SIG-M5 treated with dmso at 0.1 percent for 504 hours (cell line): ENCODE data around the gene KIF5A.

Source experiments
- DNase-seq: peaks from one replicate; lab custom pipeline; 2025; ENCODE audit not compliant: unreplicated experiment; lab: John Stamatoyannopoulos, UW

The KIF5A gene

DNA sequence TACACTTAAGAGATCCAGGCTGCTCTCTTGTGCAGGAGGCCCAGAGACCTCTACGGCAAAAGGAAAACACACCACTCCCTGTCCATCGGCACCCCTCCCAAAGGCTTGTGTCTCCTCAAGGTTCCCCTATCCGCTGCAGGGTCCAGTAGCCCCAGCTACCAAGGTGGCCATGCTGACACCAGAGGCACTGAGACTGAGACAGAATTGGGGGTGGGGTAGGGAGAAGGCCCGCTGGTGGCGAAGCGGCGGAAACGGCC is 30.1 kb upstream of the KIF5A start:
- peak; percentile 43 for DNase-seq

DNA sequence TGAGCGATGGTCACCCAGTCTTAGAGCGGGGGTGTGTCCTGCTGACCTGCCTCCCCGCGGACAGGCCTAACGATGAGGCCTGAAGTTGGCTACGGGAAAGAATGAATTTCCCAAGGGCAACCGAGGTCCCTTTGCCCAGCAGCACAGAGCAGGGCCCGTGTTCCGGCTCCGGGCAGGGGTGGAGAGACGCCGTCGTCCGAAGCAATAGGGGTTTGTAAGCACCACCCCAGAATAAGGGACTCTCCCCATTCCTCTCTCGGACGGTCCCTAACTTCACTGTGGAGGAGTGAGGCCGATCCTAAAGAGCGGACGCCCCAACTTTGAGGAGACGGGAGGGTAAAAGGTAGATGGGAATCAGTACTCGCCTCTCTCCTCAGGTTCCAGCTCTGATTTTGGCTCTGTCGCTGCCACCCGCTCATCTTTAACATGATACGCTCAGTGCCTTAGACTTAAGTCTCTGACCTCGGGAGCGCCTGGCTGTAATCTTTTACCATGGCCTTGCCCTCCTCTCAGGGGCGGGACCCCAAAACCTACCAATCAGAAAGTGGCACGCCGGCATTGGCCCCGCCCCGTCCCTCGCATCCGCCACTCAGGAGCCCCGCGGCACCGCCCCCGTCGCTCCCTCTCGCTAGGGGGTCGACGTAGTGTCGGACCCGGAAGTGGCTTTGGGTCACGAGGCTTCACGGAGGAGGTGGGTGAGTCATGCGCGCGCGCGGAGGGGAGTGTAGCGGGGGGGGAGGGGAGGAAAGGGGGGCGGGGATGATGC is 29.6 kb upstream of the KIF5A start, which contains the start of gene DDIT3:
TSS of gene DDIT3 (minus strand) at position 462 of the 766 bp plus-strand sequence. CDS start 3,108 bp downstream, outside the sequence.
- DNase-seq: peak; percentile 97

DNA sequence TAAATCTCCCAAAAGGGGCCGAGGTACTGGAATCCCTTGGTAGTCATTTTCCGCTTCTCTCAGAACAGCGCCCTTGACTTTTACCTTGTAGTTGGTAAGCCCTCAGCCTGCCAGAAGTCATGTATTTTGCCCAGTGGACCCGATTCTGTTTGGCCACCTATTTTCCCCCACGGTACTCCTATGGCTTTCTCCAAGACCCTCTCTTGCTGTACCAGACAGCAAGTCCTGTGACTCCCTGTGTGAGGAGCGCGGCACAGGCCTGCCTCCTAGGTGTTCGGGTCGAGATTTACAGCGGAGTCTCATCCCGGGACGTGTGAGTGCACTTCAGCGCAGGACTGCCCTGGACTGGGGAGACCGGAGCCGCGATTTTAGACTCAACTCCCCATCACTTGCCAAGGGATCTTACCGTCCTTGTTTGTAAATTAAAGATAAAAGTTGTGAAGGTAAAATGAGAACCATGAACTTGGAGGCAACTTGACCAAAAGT is 28.3 kb upstream of the KIF5A start:
- DNase-seq: no peak

DNA sequence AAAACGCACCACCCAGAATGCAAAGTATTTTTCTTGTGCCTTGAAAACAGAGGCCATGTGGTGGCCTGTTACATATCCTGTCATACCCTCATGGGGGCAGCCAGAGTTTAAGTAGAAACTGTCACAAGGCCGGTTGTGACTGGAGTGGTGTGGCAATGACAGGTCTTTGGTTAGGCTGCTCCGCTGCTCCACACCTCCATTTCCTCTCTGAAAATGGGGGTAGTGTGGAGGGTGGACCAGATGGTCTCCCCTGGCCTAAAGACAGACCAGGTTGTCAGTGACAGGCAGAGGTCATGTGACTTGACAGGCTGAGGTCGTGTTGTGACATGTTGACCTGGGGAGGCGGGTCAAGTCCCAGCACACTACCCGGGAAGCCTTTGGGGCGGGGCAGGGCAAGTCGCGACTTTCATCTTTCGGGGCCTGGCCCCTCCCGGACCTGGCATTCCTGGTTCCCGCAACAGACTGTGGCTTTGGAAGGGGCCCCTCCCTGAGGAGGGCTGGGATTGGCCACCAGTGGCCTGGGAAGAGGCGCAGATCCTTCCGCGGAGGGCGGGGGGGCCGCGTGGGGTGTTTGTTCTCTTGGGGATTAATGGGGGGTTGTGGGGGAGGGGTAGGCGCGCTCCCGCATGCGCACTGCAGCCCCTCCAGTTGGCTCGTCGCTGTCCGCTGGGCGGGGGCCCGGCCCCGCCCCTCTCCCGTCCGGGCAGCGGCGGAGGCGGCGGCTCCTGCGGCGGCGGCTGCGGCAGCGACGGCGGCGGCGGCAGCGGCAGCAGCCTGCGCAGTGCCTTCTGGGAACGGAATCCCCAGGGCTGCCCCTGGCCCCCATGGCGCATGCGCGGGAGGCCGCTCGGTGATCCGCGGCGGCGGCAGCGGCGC is 27.6 kb upstream of the KIF5A start, which contains the start of gene MBD6:
TSS of gene MBD6 (plus strand) at position 814 of the 876 bp plus-strand sequence. CDS start 1,480 bp downstream, outside the sequence.
- peak; percentile 90 for DNase-seq

DNA sequence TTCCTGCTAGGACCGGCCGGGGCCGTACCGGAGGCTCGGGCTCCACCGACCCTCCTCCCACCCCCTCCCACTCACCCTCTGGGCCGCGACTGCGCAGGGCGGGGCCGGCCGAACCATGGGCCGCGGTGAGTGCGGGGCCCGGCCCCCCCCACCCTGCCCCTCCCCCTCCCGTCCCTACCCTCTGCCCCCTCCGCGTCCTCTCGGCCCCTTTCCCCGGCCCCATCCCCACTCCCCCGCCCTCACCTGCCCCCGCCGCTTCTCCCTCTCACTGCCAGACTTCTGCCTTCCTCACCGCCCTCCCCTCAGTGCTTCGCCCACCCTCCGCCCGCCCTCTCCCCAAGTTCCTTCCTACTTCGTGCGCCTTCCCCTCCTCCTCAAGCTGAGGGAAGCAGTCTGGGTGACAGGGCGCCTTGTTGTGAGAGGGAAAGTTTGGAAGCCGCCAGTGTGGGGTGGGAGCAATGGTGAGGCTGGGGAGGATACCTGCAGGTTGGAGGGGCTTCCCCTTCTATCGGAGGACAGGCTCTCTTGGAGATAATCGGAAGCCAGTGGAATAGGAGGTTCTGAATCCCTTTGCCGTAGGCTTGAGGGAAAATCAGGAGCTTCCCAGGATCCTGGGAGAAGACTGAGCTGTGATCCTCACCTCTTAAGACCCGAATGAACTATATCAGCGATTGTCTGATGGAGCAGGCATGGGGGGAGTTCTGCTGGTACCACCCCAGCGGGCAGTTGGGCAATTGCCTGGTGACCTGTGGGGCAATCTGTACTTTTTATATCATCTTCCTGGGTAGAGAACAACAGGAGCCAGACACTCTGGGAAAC is 26.7 kb upstream of the KIF5A start:
- peak; percentile 90 for DNase-seq

DNA sequence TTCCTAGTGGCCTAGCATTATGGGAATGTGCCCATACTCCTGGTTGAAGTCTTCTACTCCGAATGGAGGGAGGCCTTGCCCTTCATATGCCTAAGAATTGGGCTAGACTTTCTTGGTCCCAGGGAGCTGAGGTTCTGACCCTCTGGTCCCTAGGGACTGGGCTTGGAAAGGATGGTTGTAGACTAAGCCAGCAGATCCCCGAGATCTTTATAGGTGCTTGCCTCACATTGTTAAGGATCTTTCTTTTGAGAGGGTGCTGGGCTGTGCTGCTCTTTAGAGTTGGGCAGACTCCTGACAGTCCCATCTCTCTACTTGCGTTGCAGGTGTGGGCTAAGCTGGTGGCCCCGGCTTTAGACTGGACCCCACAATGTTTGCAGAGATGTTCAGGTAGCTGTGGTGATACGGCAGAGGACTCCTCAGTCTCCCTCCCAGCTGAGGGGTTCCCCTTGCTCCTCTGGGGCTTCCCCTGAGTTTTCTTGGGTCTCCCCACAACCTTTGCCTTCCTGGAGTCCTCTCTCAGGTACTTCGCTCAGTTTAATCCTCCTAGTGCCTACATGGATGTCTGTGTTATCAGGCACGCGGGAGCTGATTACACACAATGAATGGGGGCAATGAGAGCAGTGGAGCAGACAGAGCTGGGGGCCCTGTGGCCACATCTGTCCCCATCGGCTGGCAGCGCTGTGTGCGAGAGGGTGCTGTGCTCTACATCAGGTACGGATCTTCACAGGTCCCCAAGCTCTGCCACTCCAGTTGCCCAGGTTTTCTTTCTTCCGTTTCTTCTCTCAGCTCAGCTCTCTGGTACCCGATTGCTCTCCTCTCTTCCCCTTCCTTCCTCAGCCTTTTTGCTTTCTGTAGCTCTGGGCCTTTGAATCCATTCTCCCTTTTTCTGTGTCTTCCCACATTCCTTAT is 25.9 kb upstream of the KIF5A start:
- DNase-seq: no peak

DNA sequence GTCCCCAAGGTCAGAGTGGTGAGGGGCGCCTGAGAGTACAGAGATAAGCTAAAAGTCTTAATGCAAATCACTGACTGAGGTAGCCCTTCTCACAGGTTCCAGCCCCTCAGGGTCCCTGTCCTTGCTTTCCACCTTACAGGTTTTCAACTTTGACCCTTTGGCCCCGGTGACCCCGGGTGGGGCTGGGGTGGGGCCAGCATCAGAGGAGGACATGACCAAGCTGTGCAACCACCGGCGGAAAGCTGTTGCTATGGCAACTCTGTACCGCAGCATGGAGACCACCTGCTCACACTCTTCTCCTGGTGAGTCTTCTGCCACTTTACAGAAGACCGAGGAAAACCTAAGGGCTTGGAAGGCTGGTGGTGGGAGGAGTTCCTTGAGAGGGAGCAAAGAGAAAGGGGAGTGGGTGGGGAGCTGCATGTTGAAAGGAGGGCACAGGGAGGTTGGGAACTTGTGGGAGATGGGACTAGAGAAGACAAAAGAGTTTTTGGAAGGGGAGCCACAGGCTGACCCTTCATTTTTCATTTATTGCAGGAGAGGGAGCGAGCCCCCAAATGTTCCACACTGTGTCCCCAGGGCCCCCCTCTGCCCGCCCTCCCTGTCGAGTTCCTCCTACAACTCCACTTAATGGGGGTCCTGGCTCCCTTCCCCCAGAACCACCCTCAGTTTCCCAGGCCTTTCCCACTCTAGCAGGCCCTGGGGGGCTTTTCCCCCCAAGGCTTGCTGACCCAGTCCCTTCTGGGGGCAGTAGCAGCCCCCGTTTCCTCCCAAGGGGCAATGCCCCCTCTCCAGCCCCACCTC is 24.8 kb upstream of the KIF5A start:
- no peak for DNase-seq

DNA sequence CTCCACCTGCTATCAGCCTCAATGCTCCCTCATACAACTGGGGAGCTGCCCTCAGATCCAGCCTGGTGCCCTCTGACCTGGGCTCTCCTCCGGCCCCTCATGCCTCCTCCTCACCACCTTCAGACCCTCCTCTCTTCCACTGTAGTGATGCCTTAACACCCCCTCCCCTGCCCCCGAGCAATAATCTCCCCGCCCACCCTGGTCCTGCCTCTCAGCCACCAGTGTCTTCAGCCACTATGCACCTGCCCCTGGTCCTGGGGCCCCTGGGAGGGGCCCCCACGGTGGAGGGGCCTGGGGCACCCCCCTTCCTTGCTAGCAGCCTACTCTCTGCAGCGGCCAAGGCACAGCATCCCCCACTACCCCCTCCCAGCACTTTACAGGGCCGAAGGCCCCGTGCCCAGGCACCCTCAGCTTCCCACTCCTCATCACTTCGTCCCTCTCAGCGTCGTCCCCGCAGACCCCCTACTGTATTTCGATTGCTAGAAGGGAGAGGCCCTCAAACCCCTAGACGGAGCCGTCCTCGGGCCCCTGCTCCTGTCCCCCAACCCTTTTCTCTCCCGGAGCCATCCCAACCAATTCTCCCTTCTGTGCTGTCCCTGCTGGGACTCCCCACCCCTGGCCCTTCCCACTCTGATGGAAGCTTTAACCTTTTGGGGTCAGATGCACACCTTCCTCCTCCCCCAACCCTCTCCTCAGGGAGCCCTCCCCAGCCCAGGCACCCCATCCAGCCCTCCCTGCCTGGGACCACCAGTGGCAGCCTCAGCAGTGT is 24.0 kb upstream of the KIF5A start:
- DNase-seq: no peak

DNA sequence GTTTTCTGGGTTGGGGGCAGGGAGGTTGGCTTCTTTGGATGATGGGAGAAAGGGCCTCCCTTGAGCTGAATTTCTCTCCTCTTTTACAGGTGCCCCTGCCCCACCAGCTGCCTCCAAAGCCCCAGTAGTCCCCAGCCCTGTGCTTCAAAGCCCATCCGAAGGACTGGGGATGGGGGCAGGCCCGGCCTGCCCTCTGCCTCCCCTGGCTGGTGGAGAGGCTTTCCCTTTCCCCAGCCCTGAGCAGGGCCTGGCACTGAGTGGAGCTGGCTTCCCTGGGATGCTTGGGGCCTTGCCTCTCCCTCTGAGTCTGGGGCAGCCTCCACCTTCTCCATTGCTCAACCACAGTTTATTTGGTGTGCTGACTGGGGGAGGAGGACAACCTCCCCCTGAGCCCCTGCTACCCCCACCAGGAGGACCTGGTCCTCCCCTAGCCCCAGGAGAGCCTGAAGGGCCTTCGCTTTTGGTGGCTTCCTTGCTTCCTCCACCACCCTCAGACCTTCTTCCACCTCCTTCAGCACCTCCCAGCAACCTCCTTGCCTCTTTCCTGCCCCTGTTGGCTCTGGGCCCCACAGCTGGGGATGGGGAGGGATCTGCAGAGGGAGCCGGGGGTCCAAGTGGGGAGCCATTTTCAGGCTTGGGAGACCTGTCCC is 23.2 kb upstream of the KIF5A start:
- DNase-seq: no peak

DNA sequence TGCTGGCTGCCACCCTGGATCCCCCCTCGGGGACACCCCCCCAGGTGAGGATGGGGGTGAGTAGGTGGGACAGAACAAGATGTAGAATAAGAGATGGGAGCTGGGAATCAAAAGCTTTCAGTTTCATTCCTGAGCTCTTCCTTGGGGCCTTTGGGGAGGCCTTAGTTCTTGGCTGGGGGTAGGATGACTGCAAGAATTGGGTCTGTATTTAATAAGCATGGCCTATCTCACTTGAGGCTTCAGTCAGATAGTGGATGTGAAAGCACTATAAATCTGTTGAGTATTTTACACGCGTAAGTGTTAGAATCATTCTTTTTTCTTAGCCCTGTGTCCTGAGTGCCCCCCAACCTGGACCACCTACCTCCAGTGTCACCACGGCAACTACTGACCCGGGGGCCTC is 22.7 kb upstream of the KIF5A start:
- DNase-seq: no peak

DNA sequence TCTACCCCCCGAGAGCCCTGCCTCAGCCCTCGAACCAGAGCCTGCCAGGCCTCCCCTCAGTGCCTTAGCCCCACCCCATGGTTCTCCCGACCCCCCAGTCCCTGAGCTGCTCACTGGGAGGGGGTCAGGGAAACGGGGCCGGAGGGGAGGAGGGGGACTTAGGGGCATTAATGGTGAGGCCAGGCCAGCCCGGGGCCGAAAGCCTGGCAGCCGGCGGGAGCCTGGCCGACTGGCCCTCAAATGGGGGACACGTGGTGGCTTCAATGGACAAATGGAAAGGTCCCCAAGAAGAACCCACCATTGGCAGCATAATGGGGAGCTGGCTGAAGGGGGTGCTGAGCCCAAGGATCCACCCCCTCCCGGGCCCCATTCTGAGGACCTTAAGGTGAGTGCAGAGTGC is 21.7 kb upstream of the KIF5A start:
- no peak for DNase-seq

DNA sequence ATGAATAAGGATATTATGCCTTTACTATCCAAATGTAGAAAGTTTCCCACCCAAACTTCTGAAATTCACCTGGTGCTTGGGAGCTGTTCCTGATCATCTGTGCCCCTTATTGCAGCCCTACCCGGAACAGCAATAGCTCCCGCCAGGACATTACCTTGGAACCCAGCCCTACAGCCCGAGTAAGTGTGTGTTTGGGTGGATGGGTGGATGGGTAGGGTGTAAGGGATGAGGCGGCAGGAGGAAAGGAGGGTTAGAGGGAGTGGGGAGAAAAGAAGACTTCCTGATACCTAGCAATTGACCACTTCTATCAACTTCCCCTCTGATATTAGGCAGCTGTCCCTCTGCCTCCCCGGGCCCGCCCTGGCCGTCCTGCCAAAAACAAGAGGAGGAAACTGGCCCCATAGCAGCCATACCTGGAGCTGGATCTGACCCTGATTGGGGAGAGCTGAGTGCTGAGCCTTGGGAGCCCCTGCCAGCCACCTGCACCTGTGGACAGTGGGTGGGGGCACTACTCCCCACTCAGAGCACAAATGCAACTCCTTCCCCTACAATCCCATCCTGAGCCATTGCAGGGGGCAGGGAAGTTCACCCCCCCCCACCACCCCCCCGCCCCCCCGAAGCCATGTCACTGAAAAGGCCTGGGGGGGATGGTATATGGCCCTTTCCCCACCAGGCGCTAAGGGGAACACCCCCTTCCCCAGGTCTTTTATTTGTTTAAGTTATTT is 20.9 kb upstream of the KIF5A start:
- DNase-seq: no peak

DNA sequence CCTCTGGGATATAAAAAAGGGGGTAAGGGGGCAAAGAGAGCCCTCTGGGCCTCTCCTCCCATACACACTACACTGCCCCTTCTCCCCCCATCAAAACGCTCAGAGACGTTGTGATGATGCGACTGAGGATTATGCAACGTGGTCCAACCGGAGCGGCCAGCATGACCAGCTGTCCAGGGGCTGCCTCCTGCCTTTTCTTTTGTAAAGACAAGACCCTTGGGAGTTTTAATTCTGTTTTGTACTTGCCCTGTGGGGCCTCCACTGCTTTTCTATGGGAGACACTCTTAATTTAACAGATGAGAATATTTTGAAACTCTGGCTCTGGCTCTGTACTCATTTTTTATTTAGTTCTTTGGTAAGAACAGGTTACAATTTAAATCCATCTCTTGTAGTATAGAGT is 20.0 kb upstream of the KIF5A start:
- no peak for DNase-seq

DNA sequence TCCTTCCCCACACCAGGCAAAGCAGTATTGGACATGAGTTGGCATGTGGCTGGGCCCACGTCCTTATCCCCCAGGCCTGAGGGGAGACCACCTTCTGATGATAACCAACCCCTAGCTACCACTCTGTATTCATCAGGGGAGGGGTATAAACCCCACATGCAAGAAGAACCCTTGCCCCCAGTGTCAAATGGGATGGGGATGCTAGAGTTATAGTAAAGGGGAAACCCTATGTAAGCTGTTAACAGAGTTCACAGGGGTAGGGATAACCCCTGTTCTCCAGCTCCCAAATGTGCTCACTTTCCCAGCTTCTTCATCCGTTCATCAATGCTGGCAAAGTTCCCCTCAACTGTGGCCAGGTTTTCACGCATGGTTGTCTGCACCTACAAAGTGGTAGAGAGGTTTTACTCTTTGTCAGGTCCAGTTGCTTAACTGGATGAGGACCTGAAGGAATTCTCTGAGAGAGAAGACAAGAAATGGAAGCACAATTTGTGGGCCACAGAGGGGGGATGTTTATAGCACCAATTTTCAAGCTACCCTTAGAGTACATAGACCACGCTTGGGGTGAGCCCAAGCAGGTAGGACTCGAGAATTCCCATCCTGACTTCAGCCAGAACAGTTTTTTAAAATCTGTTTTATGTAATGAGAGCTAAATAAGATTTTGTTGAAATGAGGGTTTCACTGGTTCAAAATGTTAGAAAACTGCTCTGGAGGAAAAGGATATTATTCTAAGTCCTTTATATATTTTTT is 19.3 kb upstream of the KIF5A start:
- no peak for DNase-seq

DNA sequence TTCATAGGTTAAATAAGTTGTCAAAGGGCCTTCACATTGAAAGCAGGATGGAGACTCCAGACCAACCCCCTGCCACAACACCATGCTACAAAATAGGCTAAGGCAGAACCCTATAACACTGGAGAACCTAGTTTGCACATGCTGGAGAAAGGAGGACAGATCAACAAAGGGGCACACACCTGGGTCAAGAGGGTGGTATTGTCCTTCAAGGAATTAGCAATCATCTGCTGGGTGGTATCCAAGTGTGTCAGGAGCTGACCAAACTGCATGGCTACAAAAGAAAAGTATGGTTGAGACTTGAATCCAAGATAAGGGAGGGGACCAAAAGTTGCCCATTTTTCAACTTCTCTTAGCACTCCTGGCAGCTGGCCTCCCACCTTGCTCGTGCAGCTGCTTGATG is 18.0 kb upstream of the KIF5A start:
- DNase-seq: no peak

DNA sequence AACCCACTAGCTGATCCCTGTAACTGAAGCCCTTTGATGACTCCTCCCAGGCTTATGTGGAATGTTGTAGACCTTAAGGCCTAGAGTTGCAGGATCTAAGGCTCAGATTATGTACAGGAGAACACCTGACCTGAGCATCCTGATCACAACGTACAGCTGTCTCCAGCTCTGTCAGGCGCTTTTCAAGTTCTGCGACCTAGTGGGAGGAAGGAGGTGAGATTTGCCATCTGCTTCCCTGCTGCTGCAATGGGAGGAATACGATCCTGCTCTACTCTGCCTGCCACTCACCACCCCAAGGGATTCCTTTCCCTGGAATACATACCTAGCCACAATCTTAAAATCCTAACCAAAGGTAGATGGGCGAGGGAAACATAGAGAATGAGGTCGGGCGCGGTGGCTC is 16.7 kb upstream of the KIF5A start:
- no peak for DNase-seq

DNA sequence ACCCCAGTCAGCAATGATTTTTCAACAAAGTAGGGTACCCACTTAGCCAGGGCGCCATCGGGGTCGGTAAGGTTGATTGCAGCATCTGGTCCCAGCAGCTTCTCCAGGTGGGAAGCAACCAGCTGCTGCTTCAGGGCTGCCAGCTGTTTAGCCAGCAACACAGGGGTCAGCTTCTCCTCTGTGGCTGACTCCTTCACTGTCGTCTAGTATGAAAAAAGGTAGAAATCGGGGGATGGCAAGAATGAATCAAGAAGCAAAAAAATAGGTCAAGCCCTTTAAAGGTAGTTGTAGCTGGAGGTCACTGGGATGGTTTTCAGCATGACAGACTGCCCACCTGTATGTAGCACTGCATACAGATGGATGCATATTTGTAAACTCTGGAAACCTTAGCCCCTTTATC is 15.6 kb upstream of the KIF5A start:
- DNase-seq: no peak
